Sciatic nerve (tissue), 2 donors: ENCODE results near the gene FMNL1. TPM values are rescaled to one million over a fixed set of nuclear protein-coding genes. Genes with fewer than 3 reads are reported as not detected.
"Not testable (repeated sequence)": the region's sequence is repeated elsewhere in the genome, so short reads cannot be mapped to it uniquely, and the experiment has no call there.

Experiments
- ATAC-seq: fragments of 200-7000 bp; cut with Tn5 transposase; one replicate; pipeline ENCODE4 v1.9.1; 2020; ENCODE audit warnings: mild to moderate bottlenecking, moderate library complexity
- DNase-seq: peaks from one replicate; pipeline ENCODE4 v3.0.0-alpha.2; 2020; ENCODE audit warnings: low spot score
- intact Hi-C: fragments of 100-400 bp; cut with DNase I; formaldehyde crosslinking; loops from one replicate; pipeline ENCODE4 v1.14.2; 2022
- total RNA-seq: library from RNA; stranded (reverse); fragmentation: NEBNext Ultra II Directional; extraction: Animal tissue kit (Norgen Biotek cat#: 25700); gene quantifications from one replicate; pipeline ENCODE4 v1.2.1, GENCODE V29; 2021
- donor health status: DM: no; HTN: no; CAD: no.
- donor health status: DM: no; HTN: no; CAD: no.

Gene FMNL1
- total RNA-seq: 39.6 TPM

- intact Hi-C loops: loop anchor here (5.0 kb wide), 1 partner anchor 166 kb away; no protein-coding TSS in a partner anchor
- DNase-seq (peak; percentile 77), ATAC-seq (no peak)
These were observed at the start of gene FMNL1 for GRCh38 chr17:45221081-45222013. Gene FMNL1, plus strand, starts transcription at chr17:45221885. Its CDS starts 240 bp downstream, at chr17:45222125.

- intact Hi-C loops: no loop called here
- ATAC-seq: no peak
- no peak for DNase-seq
These were observed 49.5 kb upstream of the FMNL1 start for GRCh38 chr17:45172232-45172540.

- intact Hi-C loops: no loop called here
- DNase-seq (peak; percentile 82), ATAC-seq (peak; percentile 67)
These were observed 49.0 kb upstream of the FMNL1 start for GRCh38 chr17:45172541-45173286.

GRCh38 chr17:45175759-45176115, 45.9 kb upstream of the FMNL1 start:
- ATAC-seq (no peak), DNase-seq (no peak)
- intact Hi-C loops: no loop called here

- ATAC-seq: no peak
- no peak for DNase-seq
- intact Hi-C loops: no loop called here
These were observed 44.1 kb upstream of the FMNL1 start for GRCh38 chr17:45177563-45177962.

GRCh38 chr17:45184144-45184543, 37.5 kb upstream of the FMNL1 start:
- intact Hi-C loops: no loop called here
- ATAC-seq: no peak
- no peak for DNase-seq

- DNase-seq (no peak), ATAC-seq (no peak)
- intact Hi-C loops: no loop called here
These were observed 34.8 kb upstream of the FMNL1 start for GRCh38 chr17:45186801-45187354.

- DNase-seq: no peak
- ATAC-seq: no peak
- intact Hi-C loops: no loop called here
These were observed 32.7 kb upstream of the FMNL1 start for GRCh38 chr17:45189009-45189408.

- intact Hi-C loops: no loop called here
- DNase-seq: no peak
- ATAC-seq: no peak
These were observed 31.0 kb upstream of the FMNL1 start for GRCh38 chr17:45190503-45191255.

GRCh38 chr17:45195424-45195823, 26.3 kb upstream of the FMNL1 start:
- DNase-seq: no peak
- intact Hi-C loops: loop anchor here (5.0 kb wide), 1 partner anchor 58 kb away; the partner anchor contains the start of gene ACBD4
- ATAC-seq: no peak

- ATAC-seq (no peak), DNase-seq (no peak)
- intact Hi-C loops: loop anchor here (5.0 kb wide), 1 partner anchor 60 kb away; the partner anchor contains the start of gene ACBD4
These were observed 24.6 kb upstream of the FMNL1 start for GRCh38 chr17:45197108-45197507.

GRCh38 chr17:45197555-45198334, 23.9 kb upstream of the FMNL1 start:
- DNase-seq (peak; percentile 96), ATAC-seq (peak; percentile 92)
- intact Hi-C loops: loop anchor here (5.0 kb wide), 1 partner anchor 60 kb away; the partner anchor contains the start of gene ACBD4

GRCh38 chr17:45200701-45201100, 21.0 kb upstream of the FMNL1 start:
- DNase-seq (no peak), ATAC-seq (peak; percentile 86)
- intact Hi-C loops: no loop called here

- intact Hi-C loops: no loop called here
- ATAC-seq (no peak), DNase-seq (no peak)
These were observed 20.2 kb upstream of the FMNL1 start for GRCh38 chr17:45201457-45201856.

GRCh38 chr17:45201880-45202279, 19.8 kb upstream of the FMNL1 start:
- intact Hi-C loops, DNase-seq: not testable (repeated sequence)
- ATAC-seq: peak; percentile 79

- ATAC-seq (peak; percentile 89), DNase-seq (peak; percentile 95)
- intact Hi-C loops: no loop called here
These were observed 2.6 kb upstream of the FMNL1 start for GRCh38 chr17:45218895-45219661.

- intact Hi-C loops: loop anchor here (5.0 kb wide), 1 partner anchor 167 kb away; no protein-coding TSS in a partner anchor
- DNase-seq: no peak
These were observed 1.6 kb upstream of the FMNL1 start for GRCh38 chr17:45220079-45220478.

GRCh38 chr17:45222014-45222288, 266 bp downstream of the FMNL1 start:
- no peak for ATAC-seq
- intact Hi-C loops: loop anchor here (5.0 kb wide), 1 partner anchor 165 kb away; no protein-coding TSS in a partner anchor
- no peak for DNase-seq

More at GRCh38 chr17:45220079-45220478, 1.6 kb upstream of the FMNL1 start:
- no peak for ATAC-seq
